GM23338 (cell line): ENCODE measurements around the gene PCP4. TPM values are rescaled to one million over a fixed set of nuclear protein-coding genes. Genes with fewer than 3 reads are reported as not detected.

Source experiments
- ATAC-seq: fragments of 200-7000 bp; cut with Tn5 transposase; 3 replicates; pipeline ENCODE4 v1.9.1; 2020
- DNase-seq: peaks from one replicate; pipeline ENCODE4 v3.0.0-alpha.2; 2015; ENCODE audit warnings: low spot score
- H2AFZ ChIP-seq: fragments of 200-600 bp; sonication (generic); 2 replicates; pipeline ENCODE4 v1.8.0; 2016; ENCODE audit warnings: antibody characterized with exemption, mild to moderate bottlenecking, moderate library complexity
- H3F3A ChIP-seq: fragments of 200-600 bp; sonication (generic); replicated peaks from 2 replicates; pipeline ENCODE4 v1.8.0; 2017; ENCODE audit warnings: antibody characterized with exemption, mixed run types, low read depth
- H3K27ac ChIP-seq: fragments of 200-600 bp; sonication (generic); 2 replicates; pipeline ENCODE4 v1.6.1; 2016; ENCODE audit warnings: low read depth
- H3K27me3 ChIP-seq: fragments of 200-600 bp; sonication (generic); 2 replicates; pipeline ENCODE4 v1.8.0; 2016; ENCODE audit warnings: mild to moderate bottlenecking, mixed run types, moderate library complexity; ENCODE audit not compliant: insufficient read depth
- H3K36me3 ChIP-seq: fragments of 200-600 bp; sonication (generic); 2 replicates; pipeline ENCODE4 v1.8.0; 2016; ENCODE audit warnings: mild to moderate bottlenecking; ENCODE audit not compliant: insufficient read depth
- H3K4me1 ChIP-seq: fragments of 200-600 bp; sonication (generic); 2 replicates; pipeline ENCODE4 v1.8.0; 2016; ENCODE audit warnings: mild to moderate bottlenecking, moderate library complexity; ENCODE audit not compliant: insufficient read depth
- H3K4me2 ChIP-seq: fragments of 200-600 bp; sonication (generic); 2 replicates; pipeline ENCODE4 v1.7.1; 2017; ENCODE audit warnings: mixed run types
- H3K4me3 ChIP-seq: fragments of 200-600 bp; sonication (generic); 2 replicates; pipeline ENCODE4 v1.6.1; 2016; ENCODE audit warnings: mixed run types
- H3K79me2 ChIP-seq: fragments of 200-600 bp; sonication (generic); replicated peaks from 2 replicates; pipeline ENCODE4 v1.8.0; 2017; ENCODE audit warnings: mild to moderate bottlenecking; ENCODE audit not compliant: insufficient read depth
- H3K9me2 ChIP-seq: fragments of 200-600 bp; sonication (generic); 2 replicates; pipeline ENCODE4 v1.8.0; 2017; ENCODE audit not compliant: insufficient read depth
- H4K20me1 ChIP-seq: fragments of 200-600 bp; sonication (generic); replicated peaks from 2 replicates; pipeline ENCODE4 v1.8.0; 2017; ENCODE audit warnings: mild to moderate bottlenecking; ENCODE audit not compliant: insufficient read depth
- H3K27ac Mint-ChIP-seq: 2 replicates; pipeline ENCODE4 v1.8.0; 2020; ENCODE audit warnings: inconsistent platforms, mild to moderate bottlenecking, moderate library complexity, mixed read lengths
- H3K27me3 Mint-ChIP-seq: 3 replicates; pipeline ENCODE4 v1.8.0; 2022; ENCODE audit warnings: low read depth, mild to moderate bottlenecking, moderate library complexity, mixed read lengths, inconsistent platforms; ENCODE audit not compliant: insufficient read depth, poor library complexity
- H3K36me3 Mint-ChIP-seq: 3 replicates; pipeline ENCODE4 v1.8.0; 2021; ENCODE audit warnings: low read depth, mild to moderate bottlenecking, inconsistent platforms, moderate library complexity, mixed read lengths
- H3K4me1 Mint-ChIP-seq: 3 replicates; pipeline ENCODE4 v1.8.0; 2020; ENCODE audit warnings: mild to moderate bottlenecking, inconsistent platforms, mixed read lengths
- H3K4me3 Mint-ChIP-seq: 3 replicates; pipeline ENCODE4 v1.8.0; 2021; ENCODE audit warnings: moderate library complexity, mild to moderate bottlenecking, inconsistent platforms, mixed read lengths
- H3K9me3 Mint-ChIP-seq: 3 replicates; pipeline ENCODE4 v1.8.0; 2020; ENCODE audit warnings: moderate library complexity, mild to moderate bottlenecking, inconsistent platforms, mixed read lengths
- CREB1 ChIP-seq: fragments of 250-450 bp; sonication (Bioruptor Pico); IDR thresholded peaks from 2 replicates; pipeline ENCODE4 v1.5.0; 2020; ENCODE audit warnings: low read depth, mild to moderate bottlenecking, moderate library complexity
- EZH2 ChIP-seq: fragments of 200-600 bp; sonication (generic); IDR thresholded peaks from one replicate; pipeline ENCODE4 v1.8.0; 2017; ENCODE audit warnings: antibody characterized with exemption, mild to moderate bottlenecking, low read depth; ENCODE audit not compliant: unreplicated experiment
- EZH2phosphoT487 ChIP-seq: fragments of 200-600 bp; sonication (generic); IDR thresholded peaks from one replicate; pipeline ENCODE4 v1.8.1; 2018; ENCODE audit warnings: antibody characterized with exemption; ENCODE audit not compliant: unreplicated experiment
- JUNB ChIP-seq: IDR thresholded peaks from one replicate; pipeline ENCODE4 v1.6.1; 2016; ENCODE audit warnings: antibody characterized with exemption; ENCODE audit not compliant: unreplicated experiment
- NANOG ChIP-seq: IDR thresholded peaks from 2 replicates; pipeline ENCODE4 v1.6.1; 2016; ENCODE audit warnings: antibody characterized with exemption, borderline replicate concordance
- POLR2AphosphoS5 ChIP-seq: IDR thresholded peaks from 2 replicates; pipeline ENCODE4 v1.6.1; 2016; ENCODE audit warnings: antibody characterized with exemption, low read depth
- STAT1 ChIP-seq: IDR thresholded peaks from one replicate; pipeline ENCODE4 v1.6.1; 2016; ENCODE audit warnings: antibody characterized with exemption; ENCODE audit not compliant: unreplicated experiment
- ZNF114 ChIP-seq: fragments of 250-450 bp; sonication (Bioruptor Pico); IDR thresholded peaks from 2 replicates; pipeline ENCODE4 v1.5.0; 2020; ENCODE audit warnings: mild to moderate bottlenecking, moderate library complexity
- ZNF331 ChIP-seq: fragments of 250-450 bp; sonication (Bioruptor Pico); IDR thresholded peaks from 2 replicates; pipeline ENCODE4 v1.5.0; 2020; ENCODE audit warnings: low read depth, mild to moderate bottlenecking, moderate library complexity
- polyA plus RNA-seq: library from polyadenylated mRNA; unstranded; fragments of >200 nt; fragmentation: Nextera tagmentation; extraction: Ambion mirVana; gene quantifications from 2 replicates; pipeline ENCODE4 v1.2.1, GENCODE V29; 2016
- total RNA-seq: library from RNA; depleted of rRNA; stranded (reverse); fragments of >200 nt; shearing (Covaris generic); gene quantifications from 2 replicates; pipeline ENCODE4 v1.2.3, GENCODE V29; 2014
- TF ChIP-seq, protein P1 (sequence below): IDR thresholded peaks from one replicate; pipeline ENCODE4 v1.6.1; 2018; ENCODE audit warnings: antibody characterized with exemption; ENCODE audit not compliant: unreplicated experiment
- TF ChIP-seq, protein P2 (sequence below): IDR thresholded peaks from 2 replicates; pipeline ENCODE4 v1.6.1; 2016; ENCODE audit warnings: antibody characterized with exemption
- TF ChIP-seq, protein P3 (sequence below), 2 experiments: fragments of 200-600 bp in 1 of 2; sonication (generic) in 1 of 2; conservative IDR thresholded peaks; 2 replicates each; pipeline versions ENCODE4 v1.5.1 to v1.6.1; 2016 to 2017; ENCODE audit warnings: antibody characterized with exemption in 2 of 2, low read depth in 2 of 2, mild to moderate bottlenecking in 2 of 2, moderate library complexity in 1 of 2
- TF ChIP-seq, protein P4 (sequence below): fragments of 250-450 bp; sonication (Bioruptor Pico); IDR thresholded peaks from 2 replicates; pipeline ENCODE4 v1.5.0; 2020; ENCODE audit warnings: mild to moderate bottlenecking, moderate library complexity

PCP4 gene
- total and polyA plus RNA-seq, 2 experiments from 2014 or later, result 7.3 TPM; not detected in 1

DNA sequence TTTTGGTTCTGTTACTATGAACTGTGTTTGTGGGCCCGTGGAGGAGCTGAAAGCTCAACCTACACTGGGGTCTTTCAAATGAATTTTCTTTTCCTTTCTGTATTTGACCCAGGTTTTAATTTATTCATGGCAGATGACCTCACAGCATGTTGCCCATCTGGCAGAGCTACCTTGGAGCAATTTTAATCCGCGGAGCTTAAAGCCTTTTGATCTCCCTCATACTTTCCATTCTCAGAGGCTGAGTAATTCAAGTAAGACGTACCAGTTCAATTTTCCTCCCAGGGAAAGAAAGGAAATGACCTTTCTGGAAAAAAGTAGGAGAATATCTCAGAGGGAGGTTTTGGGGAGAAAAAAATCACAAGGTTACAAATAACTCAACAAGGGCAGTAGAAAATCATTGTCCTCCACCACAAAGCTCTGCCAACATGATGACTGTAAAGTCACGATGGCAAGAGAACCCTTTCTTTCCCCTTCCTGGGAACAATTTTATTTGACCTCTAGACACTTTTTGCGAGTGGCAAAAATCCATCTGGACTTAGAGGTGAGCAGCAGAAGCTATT is 21.6 kb upstream of the PCP4 start:
- Histone ChIP-seq H3K4me3 (no peak overlapping the region), H3K4me1 (peaks cover 5% of the 10 kb centered on the region; the same call in 1 of the 2 replicates), H3K4me2 (no peak overlapping the region), H2AFZ (no peak overlapping the region), H4K20me1 (no peaks in the 10 kb centered on the region), H3K27ac (no peak overlapping the region), H3K36me3 (no peaks in the 10 kb centered on the region), H3F3A (no peaks in the 10 kb centered on the region), H3K9me2 (peaks cover 22% of the 10 kb centered on the region; the same call in 1 of the 2 replicates), H3K79me2 (no peaks in the 10 kb centered on the region), H3K27me3 (no peaks in the 10 kb centered on the region)
- ATAC-seq (no peak), DNase-seq (no peak)
- Mint-ChIP-seq H3K36me3 (no peaks in the 10 kb centered on the region; the same call in 2 of the 3 replicates), H3K4me1 (peaks cover 15% of the 10 kb centered on the region), H3K27me3 (peaks cover 4% of the 10 kb centered on the region), H3K9me3 (no peaks in the 10 kb centered on the region; the same call in 2 of the 3 replicates), H3K27ac (no peak overlapping the region), H3K4me3 (no peak overlapping the region)
- TF ChIP-seq CREB1 (CRISPR knock-in tag) (no peak), ZNF331 (CRISPR knock-in tag) (no peak), ZNF114 (no peak), JUNB (no peak), NANOG (no peak), EZH2 (no peak), POLR2AphosphoS5 (no peak), EZH2phosphoT487 (no peak), STAT1 (no peak)
- TF ChIP-seq, protein P1, sequence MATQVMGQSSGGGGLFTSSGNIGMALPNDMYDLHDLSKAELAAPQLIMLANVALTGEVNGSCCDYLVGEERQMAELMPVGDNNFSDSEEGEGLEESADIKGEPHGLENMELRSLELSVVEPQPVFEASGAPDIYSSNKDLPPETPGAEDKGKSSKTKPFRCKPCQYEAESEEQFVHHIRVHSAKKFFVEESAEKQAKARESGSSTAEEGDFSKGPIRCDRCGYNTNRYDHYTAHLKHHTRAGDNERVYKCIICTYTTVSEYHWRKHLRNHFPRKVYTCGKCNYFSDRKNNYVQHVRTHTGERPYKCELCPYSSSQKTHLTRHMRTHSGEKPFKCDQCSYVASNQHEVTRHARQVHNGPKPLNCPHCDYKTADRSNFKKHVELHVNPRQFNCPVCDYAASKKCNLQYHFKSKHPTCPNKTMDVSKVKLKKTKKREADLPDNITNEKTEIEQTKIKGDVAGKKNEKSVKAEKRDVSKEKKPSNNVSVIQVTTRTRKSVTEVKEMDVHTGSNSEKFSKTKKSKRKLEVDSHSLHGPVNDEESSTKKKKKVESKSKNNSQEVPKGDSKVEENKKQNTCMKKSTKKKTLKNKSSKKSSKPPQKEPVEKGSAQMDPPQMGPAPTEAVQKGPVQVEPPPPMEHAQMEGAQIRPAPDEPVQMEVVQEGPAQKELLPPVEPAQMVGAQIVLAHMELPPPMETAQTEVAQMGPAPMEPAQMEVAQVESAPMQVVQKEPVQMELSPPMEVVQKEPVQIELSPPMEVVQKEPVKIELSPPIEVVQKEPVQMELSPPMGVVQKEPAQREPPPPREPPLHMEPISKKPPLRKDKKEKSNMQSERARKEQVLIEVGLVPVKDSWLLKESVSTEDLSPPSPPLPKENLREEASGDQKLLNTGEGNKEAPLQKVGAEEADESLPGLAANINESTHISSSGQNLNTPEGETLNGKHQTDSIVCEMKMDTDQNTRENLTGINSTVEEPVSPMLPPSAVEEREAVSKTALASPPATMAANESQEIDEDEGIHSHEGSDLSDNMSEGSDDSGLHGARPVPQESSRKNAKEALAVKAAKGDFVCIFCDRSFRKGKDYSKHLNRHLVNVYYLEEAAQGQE, result no peak
- TF ChIP-seq, protein P2, sequence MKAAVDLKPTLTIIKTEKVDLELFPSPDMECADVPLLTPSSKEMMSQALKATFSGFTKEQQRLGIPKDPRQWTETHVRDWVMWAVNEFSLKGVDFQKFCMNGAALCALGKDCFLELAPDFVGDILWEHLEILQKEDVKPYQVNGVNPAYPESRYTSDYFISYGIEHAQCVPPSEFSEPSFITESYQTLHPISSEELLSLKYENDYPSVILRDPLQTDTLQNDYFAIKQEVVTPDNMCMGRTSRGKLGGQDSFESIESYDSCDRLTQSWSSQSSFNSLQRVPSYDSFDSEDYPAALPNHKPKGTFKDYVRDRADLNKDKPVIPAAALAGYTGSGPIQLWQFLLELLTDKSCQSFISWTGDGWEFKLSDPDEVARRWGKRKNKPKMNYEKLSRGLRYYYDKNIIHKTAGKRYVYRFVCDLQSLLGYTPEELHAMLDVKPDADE, result no peak
- TF ChIP-seq, protein P3, sequence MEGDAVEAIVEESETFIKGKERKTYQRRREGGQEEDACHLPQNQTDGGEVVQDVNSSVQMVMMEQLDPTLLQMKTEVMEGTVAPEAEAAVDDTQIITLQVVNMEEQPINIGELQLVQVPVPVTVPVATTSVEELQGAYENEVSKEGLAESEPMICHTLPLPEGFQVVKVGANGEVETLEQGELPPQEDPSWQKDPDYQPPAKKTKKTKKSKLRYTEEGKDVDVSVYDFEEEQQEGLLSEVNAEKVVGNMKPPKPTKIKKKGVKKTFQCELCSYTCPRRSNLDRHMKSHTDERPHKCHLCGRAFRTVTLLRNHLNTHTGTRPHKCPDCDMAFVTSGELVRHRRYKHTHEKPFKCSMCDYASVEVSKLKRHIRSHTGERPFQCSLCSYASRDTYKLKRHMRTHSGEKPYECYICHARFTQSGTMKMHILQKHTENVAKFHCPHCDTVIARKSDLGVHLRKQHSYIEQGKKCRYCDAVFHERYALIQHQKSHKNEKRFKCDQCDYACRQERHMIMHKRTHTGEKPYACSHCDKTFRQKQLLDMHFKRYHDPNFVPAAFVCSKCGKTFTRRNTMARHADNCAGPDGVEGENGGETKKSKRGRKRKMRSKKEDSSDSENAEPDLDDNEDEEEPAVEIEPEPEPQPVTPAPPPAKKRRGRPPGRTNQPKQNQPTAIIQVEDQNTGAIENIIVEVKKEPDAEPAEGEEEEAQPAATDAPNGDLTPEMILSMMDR (conservative IDR thresholded peaks at IDR 0.05; ENCODE audit: low read depth in 2 of 2), result no peak
- TF ChIP-seq, protein P4, sequence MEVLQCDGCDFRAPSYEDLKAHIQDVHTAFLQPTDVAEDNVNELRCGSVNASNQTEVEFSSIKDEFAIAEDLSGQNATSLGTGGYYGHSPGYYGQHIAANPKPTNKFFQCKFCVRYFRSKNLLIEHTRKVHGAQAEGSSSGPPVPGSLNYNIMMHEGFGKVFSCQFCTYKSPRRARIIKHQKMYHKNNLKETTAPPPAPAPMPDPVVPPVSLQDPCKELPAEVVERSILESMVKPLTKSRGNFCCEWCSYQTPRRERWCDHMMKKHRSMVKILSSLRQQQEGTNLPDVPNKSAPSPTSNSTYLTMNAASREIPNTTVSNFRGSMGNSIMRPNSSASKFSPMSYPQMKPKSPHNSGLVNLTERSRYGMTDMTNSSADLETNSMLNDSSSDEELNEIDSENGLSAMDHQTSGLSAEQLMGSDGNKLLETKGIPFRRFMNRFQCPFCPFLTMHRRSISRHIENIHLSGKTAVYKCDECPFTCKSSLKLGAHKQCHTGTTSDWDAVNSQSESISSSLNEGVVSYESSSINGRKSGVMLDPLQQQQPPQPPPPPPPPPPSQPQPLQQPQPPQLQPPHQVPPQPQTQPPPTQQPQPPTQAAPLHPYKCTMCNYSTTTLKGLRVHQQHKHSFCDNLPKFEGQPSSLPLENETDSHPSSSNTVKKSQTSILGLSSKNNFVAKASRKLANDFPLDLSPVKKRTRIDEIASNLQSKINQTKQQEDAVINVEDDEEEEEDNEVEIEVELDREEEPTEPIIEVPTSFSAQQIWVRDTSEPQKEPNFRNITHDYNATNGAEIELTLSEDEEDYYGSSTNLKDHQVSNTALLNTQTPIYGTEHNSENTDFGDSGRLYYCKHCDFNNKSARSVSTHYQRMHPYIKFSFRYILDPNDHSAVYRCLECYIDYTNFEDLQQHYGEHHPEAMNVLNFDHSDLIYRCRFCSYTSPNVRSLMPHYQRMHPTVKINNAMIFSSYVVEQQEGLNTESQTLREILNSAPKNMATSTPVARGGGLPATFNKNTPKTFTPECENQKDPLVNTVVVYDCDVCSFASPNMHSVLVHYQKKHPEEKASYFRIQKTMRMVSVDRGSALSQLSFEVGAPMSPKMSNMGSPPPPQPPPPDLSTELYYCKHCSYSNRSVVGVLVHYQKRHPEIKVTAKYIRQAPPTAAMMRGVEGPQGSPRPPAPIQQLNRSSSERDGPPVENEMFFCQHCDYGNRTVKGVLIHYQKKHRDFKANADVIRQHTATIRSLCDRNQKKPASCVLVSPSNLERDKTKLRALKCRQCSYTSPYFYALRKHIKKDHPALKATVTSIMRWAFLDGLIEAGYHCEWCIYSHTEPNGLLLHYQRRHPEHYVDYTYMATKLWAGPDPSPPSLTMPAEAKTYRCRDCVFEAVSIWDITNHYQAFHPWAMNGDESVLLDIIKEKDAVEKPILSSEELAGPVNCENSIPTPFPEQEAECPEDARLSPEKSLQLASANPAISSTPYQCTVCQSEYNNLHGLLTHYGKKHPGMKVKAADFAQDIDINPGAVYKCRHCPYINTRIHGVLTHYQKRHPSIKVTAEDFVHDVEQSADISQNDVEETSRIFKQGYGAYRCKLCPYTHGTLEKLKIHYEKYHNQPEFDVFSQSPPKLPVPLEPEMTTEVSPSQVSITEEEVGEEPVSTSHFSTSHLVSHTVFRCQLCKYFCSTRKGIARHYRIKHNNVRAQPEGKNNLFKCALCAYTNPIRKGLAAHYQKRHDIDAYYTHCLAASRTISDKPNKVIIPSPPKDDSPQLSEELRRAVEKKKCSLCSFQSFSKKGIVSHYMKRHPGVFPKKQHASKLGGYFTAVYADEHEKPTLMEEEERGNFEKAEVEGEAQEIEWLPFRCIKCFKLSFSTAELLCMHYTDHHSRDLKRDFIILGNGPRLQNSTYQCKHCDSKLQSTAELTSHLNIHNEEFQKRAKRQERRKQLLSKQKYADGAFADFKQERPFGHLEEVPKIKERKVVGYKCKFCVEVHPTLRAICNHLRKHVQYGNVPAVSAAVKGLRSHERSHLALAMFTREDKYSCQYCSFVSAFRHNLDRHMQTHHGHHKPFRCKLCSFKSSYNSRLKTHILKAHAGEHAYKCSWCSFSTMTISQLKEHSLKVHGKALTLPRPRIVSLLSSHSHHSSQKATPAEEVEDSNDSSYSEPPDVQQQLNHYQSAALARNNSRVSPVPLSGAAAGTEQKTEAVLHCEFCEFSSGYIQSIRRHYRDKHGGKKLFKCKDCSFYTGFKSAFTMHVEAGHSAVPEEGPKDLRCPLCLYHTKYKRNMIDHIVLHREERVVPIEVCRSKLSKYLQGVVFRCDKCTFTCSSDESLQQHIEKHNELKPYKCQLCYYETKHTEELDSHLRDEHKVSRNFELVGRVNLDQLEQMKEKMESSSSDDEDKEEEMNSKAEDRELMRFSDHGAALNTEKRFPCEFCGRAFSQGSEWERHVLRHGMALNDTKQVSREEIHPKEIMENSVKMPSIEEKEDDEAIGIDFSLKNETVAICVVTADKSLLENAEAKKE, result no peak
